Progenitor cell of endocrine pancreas (in vitro differentiated cells): ENCODE measurements around the gene PRR15L. TPM values are rescaled to one million over a fixed set of nuclear protein-coding genes. Genes with fewer than 3 reads are reported as not detected.
A peak's percentile ranks its signal among the peaks of the same experiment; 100 is the strongest.

Experiments used
- DNase-seq: peaks from one replicate; pipeline ENCODE4 v3.0.0; 2021; ENCODE audit warnings: low spot score; ENCODE audit not compliant: unreplicated experiment
- H3K27ac Mint-ChIP-seq: 2 replicates; pipeline ENCODE4 v1.8.0; 2021; ENCODE audit warnings: mild to moderate bottlenecking, moderate library complexity, mixed read lengths
- H3K27me3 Mint-ChIP-seq: 2 replicates; pipeline ENCODE4 v1.8.0; 2021; ENCODE audit warnings: mixed read lengths
- H3K36me3 Mint-ChIP-seq: 2 replicates; pipeline ENCODE4 v1.8.0; 2022; ENCODE audit warnings: mixed read lengths; ENCODE audit not compliant: insufficient read depth
- H3K4me1 Mint-ChIP-seq: 2 replicates; pipeline ENCODE4 v1.8.0; 2021; ENCODE audit warnings: low read depth, mixed read lengths
- H3K4me3 Mint-ChIP-seq: 2 replicates; pipeline ENCODE4 v1.8.0; 2021; ENCODE audit warnings: low read depth, mild to moderate bottlenecking, moderate library complexity, mixed read lengths
- H3K9me3 Mint-ChIP-seq: 2 replicates; pipeline ENCODE4 v1.8.0; 2021; ENCODE audit warnings: low read depth, mixed read lengths
- CTCF ChIP-seq: fragments of 200-600 bp; sonication (generic); IDR thresholded peaks from one replicate; pipeline ENCODE4 v1.5.0; 2021; ENCODE audit warnings: antibody characterized with exemption, mild to moderate bottlenecking; ENCODE audit not compliant: unreplicated experiment
- total RNA-seq: library from RNA; stranded (reverse); gene quantifications from 2 replicates; pipeline ENCODE4 v1.2.1, GENCODE V29; 2021

The PRR15L gene
- total RNA-seq, 1 donor from 2014 or later, result 36.1 TPM

DNA sequence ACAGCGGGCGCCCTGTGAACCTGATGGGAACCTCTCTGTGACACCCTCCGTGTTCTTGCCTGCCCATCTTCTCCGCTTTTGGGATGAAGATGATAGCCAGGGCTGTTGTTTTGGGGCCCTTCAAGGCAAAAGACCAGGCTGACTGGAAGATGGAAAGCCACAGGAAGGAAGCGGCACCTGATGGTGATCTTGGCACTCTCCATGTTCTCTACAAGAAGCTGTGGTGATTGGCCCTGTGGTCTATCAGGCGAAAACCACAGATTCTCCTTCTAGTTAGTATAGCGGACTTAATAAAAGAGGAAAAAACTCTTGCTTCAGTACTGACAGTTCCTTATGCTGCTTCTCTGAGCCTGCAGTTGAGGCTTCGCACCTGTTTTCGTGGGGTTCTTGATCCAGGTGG, 23.8 kb upstream of the PRR15L start:
- Mint-ChIP-seq H3K4me3 (no peak overlapping the region), H3K36me3 (peaks cover 26% of the 10 kb centered on the region), H3K27ac (peak overlapping the region; percentile 79), H3K9me3 (no peaks in the 10 kb centered on the region), H3K27me3 (peaks cover 5% of the 10 kb centered on the region), H3K4me1 (peaks cover 44% of the 10 kb centered on the region)
- TF ChIP-seq CTCF, result no peak
- DNase-seq, result no peak

DNA sequence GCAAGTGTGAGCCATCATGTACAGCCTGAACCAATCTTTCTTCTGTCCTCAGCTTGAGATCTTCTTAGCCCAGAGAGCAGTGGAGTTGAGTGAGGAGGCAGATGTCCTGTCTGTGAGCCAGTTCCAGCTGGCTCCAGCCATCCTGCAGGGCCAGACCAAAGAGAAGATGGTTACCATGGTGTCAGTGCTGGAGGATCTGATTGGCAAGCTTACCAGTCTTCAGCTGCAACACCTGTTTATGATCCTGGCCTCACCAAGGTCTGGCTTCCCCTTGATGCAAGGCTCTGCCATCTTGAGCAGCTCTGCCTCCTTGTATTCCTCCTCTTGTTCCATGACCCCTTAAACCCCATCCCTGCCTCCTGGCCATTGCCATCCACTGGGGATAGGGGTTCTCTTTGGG, 22.9 kb upstream of the PRR15L start:
- no peak for DNase-seq

DNA sequence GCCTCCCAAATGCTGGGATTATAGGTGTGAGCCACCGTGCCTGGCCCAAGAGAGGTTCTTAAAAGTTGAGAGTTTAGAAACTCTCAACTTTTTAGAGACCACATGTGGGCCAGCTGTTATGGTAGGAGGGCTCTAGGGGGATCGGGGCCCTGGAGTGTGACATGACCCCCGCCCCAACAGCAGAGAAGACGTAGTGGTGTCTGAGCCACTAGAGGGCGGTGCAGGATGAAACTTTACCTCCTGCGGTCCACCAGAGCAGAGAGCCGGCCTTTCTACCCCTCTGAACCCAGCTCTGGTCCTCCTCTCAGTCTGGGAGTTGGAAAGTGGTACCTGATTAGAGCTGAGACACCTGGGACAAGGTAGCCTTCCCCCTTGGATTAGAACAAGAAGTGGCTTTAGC, 20.6 kb upstream of the PRR15L start:
- Mint-ChIP-seq H3K36me3 (peaks cover 33% of the 10 kb centered on the region), H3K27ac (no peak overlapping the region), H3K4me3 (no peak overlapping the region), H3K9me3 (no peaks in the 10 kb centered on the region), H3K27me3 (peaks cover 5% of the 10 kb centered on the region), H3K4me1 (peaks cover 31% of the 10 kb centered on the region)
- peak; percentile 86 for TF ChIP-seq CTCF
- DNase-seq, result peak; percentile 62

More for the DNA sequence above, 22.9 kb upstream of the PRR15L start:
- Mint-ChIP-seq H3K4me3 (no peak overlapping the region), H3K4me1 (peaks cover 39% of the 10 kb centered on the region), H3K27ac (no peak overlapping the region), H3K9me3 (no peaks in the 10 kb centered on the region), H3K27me3 (peaks cover 5% of the 10 kb centered on the region), H3K36me3 (peaks cover 29% of the 10 kb centered on the region)
- no peak for TF ChIP-seq CTCF

GRCh38 chr17:47975823-47976205, 18.1 kb upstream of the PRR15L start:
- Mint-ChIP-seq H3K9me3 (no peaks in the 10 kb centered on the region), H3K27ac (no peak overlapping the region), H3K27me3 (peaks cover 5% of the 10 kb centered on the region), H3K36me3 (peaks cover 31% of the 10 kb centered on the region), H3K4me1 (peaks cover 11% of the 10 kb centered on the region), H3K4me3 (no peak overlapping the region)
- DNase-seq, result no peak
- no peak for TF ChIP-seq CTCF

DNA sequence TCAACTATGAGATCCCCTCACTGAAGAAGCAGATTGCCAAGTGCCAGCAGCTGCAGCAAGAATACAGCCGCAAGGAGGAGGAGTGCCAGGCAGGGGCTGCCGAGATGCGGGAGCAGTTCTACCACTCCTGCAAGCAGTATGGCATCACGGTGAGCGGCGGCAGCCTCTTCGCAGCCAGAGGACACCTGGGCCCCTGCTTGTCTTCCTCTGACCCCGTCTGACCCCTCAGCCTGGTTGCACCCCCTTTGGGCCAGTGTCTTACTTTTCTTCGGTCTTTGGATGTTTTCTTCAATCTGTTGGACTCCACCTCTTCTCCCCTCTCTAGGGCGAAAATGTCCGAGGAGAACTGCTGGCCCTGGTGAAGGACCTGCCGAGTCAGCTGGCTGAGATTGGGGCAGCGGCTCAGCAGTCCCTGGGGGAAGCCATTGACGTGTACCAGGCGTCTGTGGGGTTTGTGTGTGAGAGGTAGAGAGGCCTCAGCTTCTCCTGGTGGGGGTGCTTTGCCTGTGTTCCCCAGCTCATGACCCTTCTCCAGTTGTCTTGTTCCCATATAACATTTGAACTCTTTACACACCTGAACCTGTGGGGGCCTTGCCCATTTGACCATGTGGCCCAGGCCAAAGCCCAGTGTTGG, 17.6 kb upstream of the PRR15L start:
- no peak overlapping the region for H3K27ac Mint-ChIP-seq
- H3K4me3 Mint-ChIP-seq, result no peak overlapping the region
- no peak for DNase-seq

More for the DNA sequence above, 17.6 kb upstream of the PRR15L start:
- no peak for TF ChIP-seq CTCF
- H3K9me3 Mint-ChIP-seq, result no peaks in the 10 kb centered on the region
- peaks cover 12% of the 10 kb centered on the region for H3K4me1 Mint-ChIP-seq
- H3K27me3 Mint-ChIP-seq, result peaks cover 5% of the 10 kb centered on the region
- H3K36me3 Mint-ChIP-seq, result peaks cover 26% of the 10 kb centered on the region
